ENCODE measurements around the gene LRP1B. TPM values are rescaled to one million over a fixed set of nuclear protein-coding genes. Genes with fewer than 3 reads are reported as not detected.

Gene LRP1B
- polyA plus RNA-seq, 1 donor from 2014 or later = 12.7 TPM

DNA sequence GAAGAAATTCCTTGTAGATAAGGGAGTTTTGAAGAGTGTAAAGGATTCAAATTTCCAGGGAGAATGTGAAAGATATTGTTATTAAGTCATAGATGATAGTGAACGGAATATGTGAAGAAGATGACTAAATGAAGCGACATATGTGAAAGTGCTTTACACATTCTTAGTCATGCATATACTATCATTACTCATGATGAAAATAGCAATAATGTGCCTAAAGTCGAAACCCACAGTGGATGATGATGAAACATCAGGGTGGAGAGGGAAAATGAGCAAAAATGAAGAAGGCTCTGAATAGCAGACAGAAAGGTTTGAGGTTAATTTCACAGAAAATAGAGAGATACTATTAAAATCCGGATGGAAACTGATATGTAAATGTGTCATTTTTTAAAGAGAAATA is 1237.1 kb downstream of the LRP1B start:
- Histone ChIP-seq H2AFZ (ENCODE audit: low read depth, low read length) (no peak overlapping the region), H3K79me2 (replicated peaks; ENCODE audit: insufficient read depth, low read length) (no peaks in the 10 kb centered on the region), H3K4me3 (ENCODE audit: low read length) (no peak overlapping the region), H3K4me2 (ENCODE audit: low read length) (no peak overlapping the region), H3K9me2 (ENCODE audit: insufficient read depth, low read length) (no peaks in the 10 kb centered on the region), H3K36me3 (ENCODE audit: insufficient read depth, low read length) (no peaks in the 10 kb centered on the region), H3K27me3 (ENCODE audit: insufficient read depth, low read depth, low read length) (no peaks in the 10 kb centered on the region), H3K27ac (ENCODE audit: low read length) (no peak overlapping the region), H3F3A (ENCODE audit: insufficient read depth, low read length, poor library complexity, severe bottlenecking) (no peaks in the 10 kb centered on the region), H3K9me3 (ENCODE audit: low read length) (no peaks in the 10 kb centered on the region), H3K9ac (ENCODE audit: low read length) (no peak overlapping the region), H4K20me1 (ENCODE audit: insufficient read depth) (no peaks in the 10 kb centered on the region)
- no peak for TF ChIP-seq MXI1 (conservative IDR thresholded peaks at IDR 0.05; ENCODE audit: poor library complexity, severe bottlenecking)
- no peak for TF ChIP-seq SMC3 (conservative IDR thresholded peaks at IDR 0.05; ENCODE audit: poor library complexity)
- TF ChIP-seq TAF1 (IDR thresholded peaks at IDR 0.05; ENCODE audit: low read depth) = no peak
- TF ChIP-seq EZH2 (IDR thresholded peaks at IDR 0.05; ENCODE audit: borderline replicate concordance, insufficient read depth, low read length, poor library complexity, severe bottlenecking) = no peak
- TF ChIP-seq RAD21 (conservative IDR thresholded peaks at IDR 0.05) = no peak
- TF ChIP-seq, protein P1, sequence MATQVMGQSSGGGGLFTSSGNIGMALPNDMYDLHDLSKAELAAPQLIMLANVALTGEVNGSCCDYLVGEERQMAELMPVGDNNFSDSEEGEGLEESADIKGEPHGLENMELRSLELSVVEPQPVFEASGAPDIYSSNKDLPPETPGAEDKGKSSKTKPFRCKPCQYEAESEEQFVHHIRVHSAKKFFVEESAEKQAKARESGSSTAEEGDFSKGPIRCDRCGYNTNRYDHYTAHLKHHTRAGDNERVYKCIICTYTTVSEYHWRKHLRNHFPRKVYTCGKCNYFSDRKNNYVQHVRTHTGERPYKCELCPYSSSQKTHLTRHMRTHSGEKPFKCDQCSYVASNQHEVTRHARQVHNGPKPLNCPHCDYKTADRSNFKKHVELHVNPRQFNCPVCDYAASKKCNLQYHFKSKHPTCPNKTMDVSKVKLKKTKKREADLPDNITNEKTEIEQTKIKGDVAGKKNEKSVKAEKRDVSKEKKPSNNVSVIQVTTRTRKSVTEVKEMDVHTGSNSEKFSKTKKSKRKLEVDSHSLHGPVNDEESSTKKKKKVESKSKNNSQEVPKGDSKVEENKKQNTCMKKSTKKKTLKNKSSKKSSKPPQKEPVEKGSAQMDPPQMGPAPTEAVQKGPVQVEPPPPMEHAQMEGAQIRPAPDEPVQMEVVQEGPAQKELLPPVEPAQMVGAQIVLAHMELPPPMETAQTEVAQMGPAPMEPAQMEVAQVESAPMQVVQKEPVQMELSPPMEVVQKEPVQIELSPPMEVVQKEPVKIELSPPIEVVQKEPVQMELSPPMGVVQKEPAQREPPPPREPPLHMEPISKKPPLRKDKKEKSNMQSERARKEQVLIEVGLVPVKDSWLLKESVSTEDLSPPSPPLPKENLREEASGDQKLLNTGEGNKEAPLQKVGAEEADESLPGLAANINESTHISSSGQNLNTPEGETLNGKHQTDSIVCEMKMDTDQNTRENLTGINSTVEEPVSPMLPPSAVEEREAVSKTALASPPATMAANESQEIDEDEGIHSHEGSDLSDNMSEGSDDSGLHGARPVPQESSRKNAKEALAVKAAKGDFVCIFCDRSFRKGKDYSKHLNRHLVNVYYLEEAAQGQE (IDR thresholded peaks at IDR 0.05; ENCODE audit: borderline replicate concordance) = no peak
- TF ChIP-seq EP300 (conservative IDR thresholded peaks at IDR 0.05; ENCODE audit: poor library complexity, severe bottlenecking) = no peak
- TF ChIP-seq POLR2AphosphoS5 (IDR thresholded peaks at IDR 0.05) = no peak
- TF ChIP-seq, protein P2, sequence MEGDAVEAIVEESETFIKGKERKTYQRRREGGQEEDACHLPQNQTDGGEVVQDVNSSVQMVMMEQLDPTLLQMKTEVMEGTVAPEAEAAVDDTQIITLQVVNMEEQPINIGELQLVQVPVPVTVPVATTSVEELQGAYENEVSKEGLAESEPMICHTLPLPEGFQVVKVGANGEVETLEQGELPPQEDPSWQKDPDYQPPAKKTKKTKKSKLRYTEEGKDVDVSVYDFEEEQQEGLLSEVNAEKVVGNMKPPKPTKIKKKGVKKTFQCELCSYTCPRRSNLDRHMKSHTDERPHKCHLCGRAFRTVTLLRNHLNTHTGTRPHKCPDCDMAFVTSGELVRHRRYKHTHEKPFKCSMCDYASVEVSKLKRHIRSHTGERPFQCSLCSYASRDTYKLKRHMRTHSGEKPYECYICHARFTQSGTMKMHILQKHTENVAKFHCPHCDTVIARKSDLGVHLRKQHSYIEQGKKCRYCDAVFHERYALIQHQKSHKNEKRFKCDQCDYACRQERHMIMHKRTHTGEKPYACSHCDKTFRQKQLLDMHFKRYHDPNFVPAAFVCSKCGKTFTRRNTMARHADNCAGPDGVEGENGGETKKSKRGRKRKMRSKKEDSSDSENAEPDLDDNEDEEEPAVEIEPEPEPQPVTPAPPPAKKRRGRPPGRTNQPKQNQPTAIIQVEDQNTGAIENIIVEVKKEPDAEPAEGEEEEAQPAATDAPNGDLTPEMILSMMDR (IDR thresholded peaks at IDR 0.05; ENCODE audit: poor library complexity, severe bottlenecking) = no peak

DNA sequence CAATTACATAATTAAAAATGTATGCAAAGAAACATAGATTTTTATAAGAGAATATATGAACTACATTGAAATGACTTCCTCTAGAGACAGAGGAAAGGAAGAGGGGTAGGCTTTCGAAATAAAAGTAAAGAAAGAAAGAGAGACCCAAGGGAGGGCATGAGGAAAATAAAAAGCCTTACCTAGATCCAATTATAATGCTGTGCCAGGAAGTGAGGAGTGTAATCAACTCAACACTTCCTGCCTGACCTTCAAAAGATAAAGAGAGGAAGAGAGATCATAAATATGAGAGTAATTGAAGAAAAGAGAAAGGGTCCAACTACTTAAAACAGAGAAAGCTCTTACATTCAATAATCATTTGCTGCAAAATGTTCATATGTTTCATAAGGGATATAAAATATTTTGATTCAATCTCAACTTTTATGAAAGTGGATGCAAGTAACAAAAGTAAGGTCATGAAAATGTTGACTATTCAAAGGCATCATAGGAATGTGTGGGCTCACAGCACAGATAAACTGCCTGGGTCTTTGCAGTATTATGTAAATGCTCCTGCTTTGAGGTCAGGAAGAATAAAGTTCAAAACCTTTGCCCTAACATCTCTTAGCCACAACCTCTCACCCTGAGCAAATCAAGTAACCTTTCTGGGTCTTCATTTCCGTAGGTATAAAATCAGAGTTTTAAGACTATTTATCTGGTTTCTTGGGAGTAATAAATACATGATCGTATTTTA is 1237.7 kb downstream of the LRP1B start:
- no peaks in the 10 kb centered on the region for H3K79me2 ChIP-seq (replicated peaks; ENCODE audit: insufficient read depth, low read length)
- no peak for TF ChIP-seq RAD21 (conservative IDR thresholded peaks at IDR 0.05)
- TF ChIP-seq POLR2AphosphoS5 (IDR thresholded peaks at IDR 0.05) = no peak
- TF ChIP-seq EZH2 (IDR thresholded peaks at IDR 0.05; ENCODE audit: borderline replicate concordance, insufficient read depth, low read length, poor library complexity, severe bottlenecking) = no peak
- no peak for TF ChIP-seq SMC3 (conservative IDR thresholded peaks at IDR 0.05; ENCODE audit: poor library complexity)
- no peak for TF ChIP-seq TAF1 (IDR thresholded peaks at IDR 0.05; ENCODE audit: low read depth)
- TF ChIP-seq, protein P2 (IDR thresholded peaks at IDR 0.05; ENCODE audit: poor library complexity, severe bottlenecking) = no peak
- TF ChIP-seq, protein P1 (IDR thresholded peaks at IDR 0.05; ENCODE audit: borderline replicate concordance) = no peak
- TF ChIP-seq EP300 (conservative IDR thresholded peaks at IDR 0.05; ENCODE audit: poor library complexity, severe bottlenecking) = no peak
- no peak for TF ChIP-seq MXI1 (conservative IDR thresholded peaks at IDR 0.05; ENCODE audit: poor library complexity, severe bottlenecking)
- no peaks in the 10 kb centered on the region for H3K9me2 ChIP-seq (ENCODE audit: insufficient read depth, low read length)
- no peak overlapping the region for H2AFZ ChIP-seq (ENCODE audit: low read depth, low read length)
- no peaks in the 10 kb centered on the region for H4K20me1 ChIP-seq (ENCODE audit: insufficient read depth)
- no peak overlapping the region for H3K4me2 ChIP-seq (ENCODE audit: low read length)
- no peaks in the 10 kb centered on the region for H3F3A ChIP-seq (ENCODE audit: insufficient read depth, low read length, poor library complexity, severe bottlenecking)
- no peak overlapping the region for H3K4me3 ChIP-seq (ENCODE audit: low read length)
- H3K9me3 ChIP-seq (ENCODE audit: low read length) = no peaks in the 10 kb centered on the region
- no peaks in the 10 kb centered on the region for H3K27me3 ChIP-seq (ENCODE audit: insufficient read depth, low read depth, low read length)
- no peak overlapping the region for H3K9ac ChIP-seq (ENCODE audit: low read length)
- H3K27ac ChIP-seq (ENCODE audit: low read length) = no peak overlapping the region
- H3K36me3 ChIP-seq (ENCODE audit: insufficient read depth, low read length) = no peaks in the 10 kb centered on the region

Measured in neural cell (in vitro differentiated cells).